D721Med (cell line): ENCODE data around the gene MED16.

ENCODE experiments used
- DNase-seq: peaks from one replicate; pipeline ENCODE4 v3.0.0; 2011; ENCODE audit warnings: low spot score; ENCODE audit not compliant: insufficient read length
- FAIRE-seq: peaks from 2 replicates; lab custom pipeline; 2011; peaks lifted over from hg19 to GRCh38; lab: Jason Lieb, UNC
- TF ChIP-seq, protein P1 (sequence below): IDR thresholded peaks from 2 replicates; pipeline ENCODE4 v1.5.1; 2012; ENCODE audit warnings: mild to moderate bottlenecking, control low read depth; ENCODE audit not compliant: insufficient read depth; ENCODE audit errors: missing control alignments

MED16 gene

DNA sequence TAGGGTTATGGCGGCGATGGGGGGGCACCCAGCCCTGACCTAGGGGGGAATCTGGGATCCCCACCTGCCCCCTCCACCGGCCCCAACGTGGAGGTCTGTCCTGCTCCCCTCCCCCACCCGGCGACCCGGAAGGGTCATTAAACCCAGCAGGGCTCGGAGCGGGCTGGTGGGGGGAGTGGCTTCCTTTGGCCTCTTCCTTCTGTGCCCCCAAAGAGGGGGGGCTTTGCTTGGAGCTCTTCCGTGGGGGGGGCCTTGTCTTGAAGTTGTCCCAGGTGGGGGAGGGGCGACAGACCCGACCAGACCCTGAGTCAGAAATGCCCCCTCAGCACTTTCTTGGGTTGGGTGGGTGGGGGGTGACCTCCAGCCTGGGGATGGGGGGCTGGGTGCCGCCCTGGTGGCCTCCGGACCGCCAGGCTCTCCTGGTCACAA, 34.4 kb upstream of the MED16 start:
- TF ChIP-seq, protein P1, sequence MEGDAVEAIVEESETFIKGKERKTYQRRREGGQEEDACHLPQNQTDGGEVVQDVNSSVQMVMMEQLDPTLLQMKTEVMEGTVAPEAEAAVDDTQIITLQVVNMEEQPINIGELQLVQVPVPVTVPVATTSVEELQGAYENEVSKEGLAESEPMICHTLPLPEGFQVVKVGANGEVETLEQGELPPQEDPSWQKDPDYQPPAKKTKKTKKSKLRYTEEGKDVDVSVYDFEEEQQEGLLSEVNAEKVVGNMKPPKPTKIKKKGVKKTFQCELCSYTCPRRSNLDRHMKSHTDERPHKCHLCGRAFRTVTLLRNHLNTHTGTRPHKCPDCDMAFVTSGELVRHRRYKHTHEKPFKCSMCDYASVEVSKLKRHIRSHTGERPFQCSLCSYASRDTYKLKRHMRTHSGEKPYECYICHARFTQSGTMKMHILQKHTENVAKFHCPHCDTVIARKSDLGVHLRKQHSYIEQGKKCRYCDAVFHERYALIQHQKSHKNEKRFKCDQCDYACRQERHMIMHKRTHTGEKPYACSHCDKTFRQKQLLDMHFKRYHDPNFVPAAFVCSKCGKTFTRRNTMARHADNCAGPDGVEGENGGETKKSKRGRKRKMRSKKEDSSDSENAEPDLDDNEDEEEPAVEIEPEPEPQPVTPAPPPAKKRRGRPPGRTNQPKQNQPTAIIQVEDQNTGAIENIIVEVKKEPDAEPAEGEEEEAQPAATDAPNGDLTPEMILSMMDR = no peak

DNA sequence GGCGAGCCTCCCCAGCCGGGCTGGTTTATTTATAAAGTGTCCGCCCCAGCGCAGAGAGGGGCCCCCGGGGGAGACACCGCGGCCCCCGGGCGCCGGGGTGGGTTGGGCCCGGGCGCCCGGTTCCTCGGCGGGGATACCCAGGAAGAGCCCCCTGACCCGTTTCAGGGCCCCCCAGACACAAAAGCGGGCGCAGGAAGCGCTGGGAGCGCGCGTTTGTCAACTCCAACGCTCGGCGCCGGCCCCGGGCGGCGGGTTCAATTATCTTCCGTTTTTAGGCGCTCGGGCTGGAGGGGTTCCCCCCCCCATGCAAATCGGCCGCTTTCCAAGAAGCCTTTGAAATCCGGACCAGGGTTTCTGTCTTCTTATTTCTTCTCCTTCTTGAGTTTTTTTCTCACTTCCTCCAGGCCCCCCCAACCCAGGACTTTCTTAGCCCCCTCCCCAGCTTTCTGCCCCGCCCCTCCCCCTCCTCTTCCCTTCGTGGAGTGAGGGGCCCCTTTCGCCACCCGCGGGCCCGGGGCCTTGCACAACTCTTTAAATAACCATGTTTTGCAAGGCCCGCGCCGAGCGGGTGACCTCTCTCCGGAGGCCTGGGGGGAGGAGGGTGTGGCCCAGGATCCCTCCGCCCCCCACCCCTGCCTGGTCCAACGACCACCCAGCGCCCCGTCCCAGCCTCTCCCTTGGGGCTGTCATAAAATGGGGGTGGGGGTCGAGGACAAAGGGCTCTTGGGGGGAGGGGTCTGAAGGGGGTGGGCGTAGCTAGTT, 33.8 kb upstream of the MED16 start:
- FAIRE-seq (no peak), DNase-seq (no peak)
- TF ChIP-seq, protein P1 = no peak

More for the DNA sequence above, 34.4 kb upstream of the MED16 start:
- FAIRE-seq = no peak
- no peak for DNase-seq

DNA sequence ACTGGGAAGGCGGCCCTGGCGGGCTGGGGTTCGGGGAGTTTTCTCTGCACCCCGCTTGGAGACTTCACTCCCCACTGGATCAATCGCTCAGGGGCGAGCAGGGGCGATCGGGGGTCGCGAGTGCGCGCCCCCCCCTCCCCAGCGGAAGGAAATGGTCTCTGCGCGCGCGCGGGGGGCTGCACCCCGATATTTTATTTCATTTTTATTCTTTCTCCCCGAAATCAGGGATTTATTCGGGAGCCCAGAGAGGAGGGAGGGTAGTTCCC, 33.3 kb upstream of the MED16 start:
- FAIRE-seq = no peak
- DNase-seq = no peak
- TF ChIP-seq, protein P1 = no peak

DNA sequence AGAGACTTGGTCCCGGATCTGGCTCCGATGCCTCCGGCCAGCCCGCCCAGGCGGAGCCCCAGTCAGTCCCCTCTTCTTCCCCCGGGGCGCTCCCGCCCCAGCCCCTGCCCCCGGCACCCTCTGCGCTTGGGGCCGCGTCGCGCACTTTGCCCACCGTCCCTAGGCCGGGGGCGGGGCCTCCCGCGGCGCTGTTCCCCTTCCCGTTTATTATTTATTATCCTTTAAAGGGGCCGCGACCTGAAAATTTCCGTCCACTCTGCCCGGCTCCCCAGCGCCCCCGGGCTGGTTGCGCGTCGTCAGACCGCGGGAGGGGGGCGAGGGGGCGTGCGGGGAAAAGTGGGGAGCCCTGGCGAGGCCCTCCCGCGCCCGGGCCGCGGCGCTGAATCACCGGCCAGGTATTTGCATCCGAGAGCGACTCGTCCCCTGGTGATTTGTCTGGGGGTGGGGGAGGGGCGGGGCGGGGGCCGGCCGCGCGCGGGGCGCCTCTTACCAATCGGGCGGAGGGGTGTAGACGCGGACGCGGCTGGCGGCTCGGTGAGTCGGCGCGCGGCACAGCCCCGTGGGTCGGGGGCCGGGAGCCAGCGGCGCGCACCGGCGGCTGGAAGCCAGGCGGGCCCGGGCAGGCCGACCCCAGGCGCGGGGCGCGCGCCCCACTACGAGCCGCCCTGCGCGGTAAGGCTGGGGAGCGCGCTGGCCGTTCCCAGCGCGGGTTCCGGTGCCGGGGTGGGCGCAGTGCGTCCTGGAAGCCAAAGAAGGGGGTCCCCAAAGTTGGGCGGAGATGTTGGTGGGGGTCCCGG, 32.7 kb upstream of the MED16 start, which contains the start of gene ARID3A:
TSS of gene ARID3A (plus strand) at position 510 of the 797 bp plus-strand sequence. CDS start 3,494 bp downstream, outside the sequence.
- TF ChIP-seq, protein P1 = no peak
- DNase-seq (peak; percentile 94), FAIRE-seq (no peak)

DNA sequence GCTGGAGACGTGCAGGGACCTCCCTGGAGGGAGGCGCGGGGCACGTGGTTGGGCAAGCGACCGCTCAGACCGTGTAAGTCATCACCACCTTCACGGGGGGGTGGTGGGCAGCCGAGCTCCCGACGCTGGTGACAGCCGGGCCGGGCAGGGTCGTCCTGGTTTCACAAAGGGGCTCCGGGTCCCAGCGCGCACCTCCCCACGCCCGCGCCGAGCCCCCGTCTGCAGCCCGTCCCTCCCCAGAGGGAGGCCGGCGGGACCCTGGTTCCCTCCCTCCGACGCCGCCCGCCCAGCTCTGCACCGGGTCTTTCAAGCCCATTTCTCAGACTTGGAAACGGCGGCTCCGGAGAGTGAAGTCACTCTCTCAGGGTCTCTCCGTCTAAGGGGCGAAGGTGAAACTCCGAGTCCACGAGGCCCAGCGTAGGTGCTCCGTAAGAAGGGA, 32.1 kb upstream of the MED16 start:
- DNase-seq (no peak), FAIRE-seq (no peak)
- TF ChIP-seq, protein P1 = no peak

DNA sequence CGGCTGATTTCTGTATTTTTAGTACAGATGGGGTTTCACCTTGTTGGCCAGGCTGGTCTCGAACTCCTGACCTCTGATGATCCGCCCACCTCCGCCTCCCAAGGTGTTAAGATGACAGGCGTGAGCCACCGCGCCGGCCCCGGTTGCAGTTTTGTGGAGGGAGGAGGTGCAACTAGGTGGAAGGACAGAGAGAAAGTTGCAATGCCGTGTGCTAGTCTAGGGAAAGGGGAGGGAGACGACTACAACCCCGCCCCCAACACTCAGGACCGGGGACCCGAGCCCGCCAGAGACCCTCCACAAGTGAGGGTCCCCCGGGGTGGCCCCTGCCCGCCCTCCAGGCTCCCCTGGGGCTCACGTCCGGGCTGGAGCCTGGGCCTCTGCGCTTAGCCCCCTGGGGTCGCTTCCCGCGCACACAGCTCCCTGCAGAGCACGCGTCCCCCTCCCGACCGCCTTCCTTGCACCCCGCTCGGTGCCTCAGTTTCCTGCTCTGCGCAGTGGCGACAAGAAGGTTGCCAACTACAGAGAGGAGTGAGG, 31.6 kb upstream of the MED16 start:
- FAIRE-seq (no peak), DNase-seq (no peak)
- TF ChIP-seq, protein P1 = no peak
